ENCODE measurements around the gene ZNF638.
"Not testable (repeated sequence)": the region's sequence is repeated elsewhere in the genome, so short reads cannot be mapped to it uniquely, and the experiment has no call there.

ZNF638 gene

DNA sequence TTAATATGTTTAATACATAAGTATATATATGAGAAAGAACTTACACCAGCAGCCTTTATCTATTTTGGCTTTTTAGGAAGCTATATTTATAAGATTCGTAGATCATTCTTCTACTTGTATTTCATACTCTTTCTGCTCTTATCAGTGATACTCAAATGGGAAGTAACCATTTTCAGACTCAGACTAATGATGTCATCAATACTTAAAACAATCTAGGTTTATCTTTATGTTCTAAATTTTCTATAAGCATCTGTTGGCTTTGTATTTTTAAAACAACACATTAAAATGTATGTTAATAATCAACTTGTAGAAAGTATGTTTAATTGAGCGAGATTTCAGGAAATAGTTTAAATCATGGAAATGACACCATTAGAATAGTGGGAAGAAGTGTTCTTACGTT lies 70.8 kb downstream of the ZNF638 start:
- no peak overlapping the region for H3K4me3 ChIP-seq (ENCODE audit: insufficient read depth, low read length, poor library complexity, severe bottlenecking)
- H3K4me2 ChIP-seq (ENCODE audit: low read depth, low read length, poor library complexity, severe bottlenecking), result no peak overlapping the region
- H3F3A ChIP-seq (ENCODE audit: insufficient read depth), result no peaks in the 10 kb centered on the region
- no peaks in the 10 kb centered on the region for H3K27me3 ChIP-seq (ENCODE audit: low read length)
- H3K9me2 ChIP-seq (replicated peaks; ENCODE audit: insufficient read depth, low read length), result no peaks in the 10 kb centered on the region
- H4K20me1 ChIP-seq (ENCODE audit: low read depth, low read length), result no peaks in the 10 kb centered on the region
- H2AFZ ChIP-seq (ENCODE audit: low read depth, low read length, severe bottlenecking), result no peak overlapping the region
- peaks cover 86% of the 10 kb centered on the region for H3K36me3 ChIP-seq (ENCODE audit: low read length)
- no peaks in the 10 kb centered on the region for H3K79me2 ChIP-seq (ENCODE audit: insufficient read depth, low read length)
- H3K27ac ChIP-seq (ENCODE audit: low read depth, low read length), result no peak overlapping the region
- no peaks in the 10 kb centered on the region for H3K9me3 ChIP-seq (ENCODE audit: insufficient read depth, low read length)
- no peak overlapping the region for H3K9ac ChIP-seq (ENCODE audit: low read length)
- TF ChIP-seq, protein P1, sequence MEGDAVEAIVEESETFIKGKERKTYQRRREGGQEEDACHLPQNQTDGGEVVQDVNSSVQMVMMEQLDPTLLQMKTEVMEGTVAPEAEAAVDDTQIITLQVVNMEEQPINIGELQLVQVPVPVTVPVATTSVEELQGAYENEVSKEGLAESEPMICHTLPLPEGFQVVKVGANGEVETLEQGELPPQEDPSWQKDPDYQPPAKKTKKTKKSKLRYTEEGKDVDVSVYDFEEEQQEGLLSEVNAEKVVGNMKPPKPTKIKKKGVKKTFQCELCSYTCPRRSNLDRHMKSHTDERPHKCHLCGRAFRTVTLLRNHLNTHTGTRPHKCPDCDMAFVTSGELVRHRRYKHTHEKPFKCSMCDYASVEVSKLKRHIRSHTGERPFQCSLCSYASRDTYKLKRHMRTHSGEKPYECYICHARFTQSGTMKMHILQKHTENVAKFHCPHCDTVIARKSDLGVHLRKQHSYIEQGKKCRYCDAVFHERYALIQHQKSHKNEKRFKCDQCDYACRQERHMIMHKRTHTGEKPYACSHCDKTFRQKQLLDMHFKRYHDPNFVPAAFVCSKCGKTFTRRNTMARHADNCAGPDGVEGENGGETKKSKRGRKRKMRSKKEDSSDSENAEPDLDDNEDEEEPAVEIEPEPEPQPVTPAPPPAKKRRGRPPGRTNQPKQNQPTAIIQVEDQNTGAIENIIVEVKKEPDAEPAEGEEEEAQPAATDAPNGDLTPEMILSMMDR (IDR thresholded peaks at IDR 0.05; ENCODE audit: insufficient read depth, low read length, poor library complexity, severe bottlenecking), result no peak
- no peak for TF ChIP-seq EZH2phosphoT487 (conservative IDR thresholded peaks at IDR 0.05; ENCODE audit: low read length)

DNA sequence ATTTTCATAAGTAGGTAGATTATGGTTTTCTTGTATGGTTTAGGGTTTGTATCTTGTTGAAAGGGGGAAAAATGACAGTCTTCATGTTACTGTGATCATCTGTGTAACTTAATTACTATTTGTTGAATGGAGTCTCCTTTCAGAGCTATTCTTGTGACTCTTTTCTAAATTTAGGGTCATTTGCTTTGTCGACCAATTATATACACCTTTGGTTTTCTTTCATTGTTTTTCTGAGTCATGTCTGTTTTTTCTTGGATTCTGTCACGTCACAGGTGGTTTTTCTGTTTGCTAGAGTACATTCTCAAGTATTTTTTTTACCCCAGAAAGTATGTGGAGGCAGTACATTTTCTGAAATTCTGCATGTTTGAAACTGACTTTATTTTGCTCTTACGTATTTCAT lies 78.0 kb downstream of the ZNF638 start:
- H3K4me3 ChIP-seq (ENCODE audit: insufficient read depth, low read length, poor library complexity, severe bottlenecking), result no peak overlapping the region
- no peaks in the 10 kb centered on the region for H3K79me2 ChIP-seq (ENCODE audit: insufficient read depth, low read length)
- no peak overlapping the region for H3K27ac ChIP-seq (ENCODE audit: low read depth, low read length)
- H2AFZ ChIP-seq (ENCODE audit: low read depth, low read length, severe bottlenecking), result no peak overlapping the region
- no peak overlapping the region for H3K9ac ChIP-seq (ENCODE audit: low read length)
- no peaks in the 10 kb centered on the region for H3K27me3 ChIP-seq (ENCODE audit: low read length)
- no peak for TF ChIP-seq EZH2phosphoT487 (conservative IDR thresholded peaks at IDR 0.05; ENCODE audit: low read length)
- peaks cover 3% of the 10 kb centered on the region for H3F3A ChIP-seq (ENCODE audit: insufficient read depth)
- no peaks in the 10 kb centered on the region for H3K9me2 ChIP-seq (replicated peaks; ENCODE audit: insufficient read depth, low read length)
- no peaks in the 10 kb centered on the region for H3K9me3 ChIP-seq (ENCODE audit: insufficient read depth, low read length)
- H3K36me3 ChIP-seq (ENCODE audit: low read length), result peaks cover 58% of the 10 kb centered on the region
- H4K20me1 ChIP-seq (ENCODE audit: low read depth, low read length), result no peaks in the 10 kb centered on the region
- no peak overlapping the region for H3K4me2 ChIP-seq (ENCODE audit: low read depth, low read length, poor library complexity, severe bottlenecking)

DNA sequence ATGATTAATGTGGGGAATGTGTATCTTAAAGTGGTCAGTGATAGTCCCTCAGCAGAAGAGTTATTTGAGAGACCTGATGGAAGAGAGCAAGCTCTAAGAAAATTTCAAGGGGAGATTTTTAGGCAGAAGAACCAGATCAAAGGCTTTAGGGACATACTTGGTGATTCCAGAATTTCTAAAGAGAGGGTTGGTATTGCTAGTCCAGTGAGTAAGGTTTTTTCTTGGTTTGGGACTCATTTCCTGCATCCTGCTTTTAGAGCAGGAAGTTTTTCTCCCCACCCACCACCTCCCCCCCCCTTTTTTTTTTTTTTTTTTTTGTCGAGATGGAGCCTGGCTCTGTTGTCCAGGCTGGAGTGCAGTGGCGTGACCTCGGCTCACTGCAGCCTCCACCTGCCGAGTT lies 79.1 kb downstream of the ZNF638 start:
- TF ChIP-seq EZH2phosphoT487 (conservative IDR thresholded peaks at IDR 0.05; ENCODE audit: low read length), result no peak
- TF ChIP-seq, protein P1 (IDR thresholded peaks at IDR 0.05; ENCODE audit: insufficient read depth, low read length, poor library complexity, severe bottlenecking), result no peak
- H3K9ac ChIP-seq (ENCODE audit: low read length), result no peak overlapping the region
- no peak overlapping the region for H3K4me2 ChIP-seq (ENCODE audit: low read depth, low read length, poor library complexity, severe bottlenecking)
- H3K9me3 ChIP-seq (ENCODE audit: insufficient read depth, low read length), result no peaks in the 10 kb centered on the region
- no peaks in the 10 kb centered on the region for H4K20me1 ChIP-seq (ENCODE audit: low read depth, low read length)
- H3K27me3 ChIP-seq (ENCODE audit: low read length), result no peaks in the 10 kb centered on the region
- H3K36me3 ChIP-seq (ENCODE audit: low read length), result peaks cover 47% of the 10 kb centered on the region
- no peak overlapping the region for H3K4me3 ChIP-seq (ENCODE audit: insufficient read depth, low read length, poor library complexity, severe bottlenecking)
- no peak overlapping the region for H3K27ac ChIP-seq (ENCODE audit: low read depth, low read length)
- H3K9me2 ChIP-seq (replicated peaks; ENCODE audit: insufficient read depth, low read length), result no peaks in the 10 kb centered on the region
- peaks cover 3% of the 10 kb centered on the region for H3F3A ChIP-seq (ENCODE audit: insufficient read depth)
- no peak overlapping the region for H2AFZ ChIP-seq (ENCODE audit: low read depth, low read length, severe bottlenecking)
- H3K79me2 ChIP-seq (ENCODE audit: insufficient read depth, low read length), result no peaks in the 10 kb centered on the region

DNA sequence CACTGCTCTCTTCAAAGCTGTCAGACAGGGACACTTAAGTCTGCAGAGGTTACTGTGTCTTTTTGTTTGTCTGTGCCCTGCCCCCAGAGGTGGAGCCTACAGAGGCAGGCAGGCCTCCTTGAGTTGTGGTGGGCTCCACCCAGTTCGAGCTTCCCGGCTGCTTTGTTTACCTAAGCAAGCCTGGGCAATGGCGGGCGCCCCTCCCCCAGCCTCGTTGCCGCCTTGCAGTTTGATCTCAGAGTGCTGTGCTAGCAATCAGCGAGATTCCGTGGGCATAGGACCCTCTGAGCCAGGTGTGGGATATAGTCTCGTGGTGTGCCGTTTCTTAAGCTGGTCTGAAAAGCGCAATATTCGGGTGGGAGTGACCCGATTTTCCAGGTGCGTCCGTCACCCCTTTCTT lies 85.3 kb downstream of the ZNF638 start:
- H3K4me2 ChIP-seq (ENCODE audit: low read depth, low read length, poor library complexity, severe bottlenecking); H3K9ac ChIP-seq (ENCODE audit: low read length); H3F3A ChIP-seq (ENCODE audit: insufficient read depth); H3K4me3 ChIP-seq (ENCODE audit: insufficient read depth, low read length, poor library complexity, severe bottlenecking); H2AFZ ChIP-seq (ENCODE audit: low read depth, low read length, severe bottlenecking); H3K27me3 ChIP-seq (ENCODE audit: low read length); H3K27ac ChIP-seq (ENCODE audit: low read depth, low read length); H4K20me1 ChIP-seq (ENCODE audit: low read depth, low read length); H3K9me3 ChIP-seq (ENCODE audit: insufficient read depth, low read length); H3K79me2 ChIP-seq (ENCODE audit: insufficient read depth, low read length); H3K9me2 ChIP-seq (replicated peaks; ENCODE audit: insufficient read depth, low read length): not testable (repeated sequence)
- peaks cover 13% of the 10 kb centered on the region; the same call in 1 of the 2 replicates for H3K36me3 ChIP-seq (ENCODE audit: low read length)
